Erythroblast (primary cell): ENCODE results near the gene ARMH4.

Source experiments
- GATA1 ChIP-seq: IDR thresholded peaks from 2 replicates; pipeline ENCODE4 v1.6.1; 2011; ENCODE audit warnings: low read depth, mild to moderate bottlenecking, control low read depth, low read length, moderate library complexity
- POLR2A ChIP-seq: IDR thresholded peaks from 2 replicates; pipeline ENCODE4 v1.6.1; 2011; ENCODE audit warnings: mild to moderate bottlenecking, low read length

DNA sequence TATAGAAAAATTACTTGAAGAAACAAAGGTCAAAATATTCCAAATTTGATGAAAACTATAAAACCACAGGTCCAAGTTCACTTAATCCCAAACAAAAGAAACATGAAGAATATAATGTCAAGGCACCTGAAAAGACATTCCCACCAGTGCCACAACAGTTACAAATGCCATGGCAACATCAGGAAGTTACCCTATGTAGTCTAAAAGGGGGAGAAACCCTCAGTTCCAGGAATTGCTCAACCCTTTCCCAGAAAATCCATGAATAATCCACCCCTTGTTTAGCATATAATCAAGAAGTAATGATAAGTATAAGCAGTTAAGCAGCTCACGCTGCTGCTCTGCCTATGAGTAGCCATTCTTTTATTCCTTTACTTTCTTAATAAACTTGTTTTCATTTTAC is 44.2 kb upstream of the ARMH4 start:
- TF ChIP-seq POLR2A (no peak), GATA1 (no peak)
